ENCODE measurements around the gene BSDC1. TPM values are rescaled to one million over a fixed set of nuclear protein-coding genes. Genes with fewer than 3 reads are reported as not detected.

The BSDC1 gene
- total RNA-seq, 1 experiment from 2014 or later: 44.3 TPM

- H3K9me3 Mint-ChIP-seq: peaks cover 62% of the 10 kb centered on the region
- TF ChIP-seq ATF3 (CRISPR knock-in tag; conservative IDR thresholded peaks at IDR 0.05): no peak
- no peak for TF ChIP-seq ZNF416 (CRISPR knock-in tag; IDR thresholded peaks at IDR 0.05)
- TF ChIP-seq PREB (CRISPR knock-in tag; IDR thresholded peaks at IDR 0.05; ENCODE audit: borderline replicate concordance): no peak
- peak; percentile 14; the same call in 1 of the 2 replicates for TF ChIP-seq CTCF (IDR thresholded peaks at IDR 0.05)
These were observed 20.1 kb upstream of the BSDC1 start for GRCh38 chr1:32414186-32414886.

GRCh38 chr1:32413507-32414185 lies 19.4 kb upstream of the BSDC1 start:
- Mint-ChIP-seq H3K4me3 (no peak overlapping the region), H3K9me3 (peaks cover 64% of the 10 kb centered on the region), H3K36me3 (peaks cover 59% of the 10 kb centered on the region), H3K4me1 (0 out of 2 replicates have a peak, but pooled peaks cover 2% of the 10 kb centered on the region), H3K27ac (no peak overlapping the region), H3K27me3 (ENCODE audit: low read depth) (peaks cover 32% of the 10 kb centered on the region)
- POLR2A ChIA-PET: no interaction called here
- ATAC-seq (peak; percentile 82), DNase-seq (ENCODE audit: low spot score) (peak; percentile 60)
- CTCF ChIA-PET: interaction anchor here (0.6 to 1.6 kb wide), 3 partner anchors 10 to 27 kb away, joined by 3 to 4 read pairs (median 3); no protein-coding TSS in a partner anchor
- TF ChIP-seq MAX (CRISPR knock-in tag; IDR thresholded peaks at IDR 0.05) (peak; percentile 86), ZNF425 (CRISPR knock-in tag; conservative IDR thresholded peaks at IDR 0.05) (no peak), MXD4 (CRISPR knock-in tag; IDR thresholded peaks at IDR 0.05; ENCODE audit: borderline replicate concordance) (no peak), USF2 (CRISPR knock-in tag; IDR thresholded peaks at IDR 0.05) (no peak), PREB (CRISPR knock-in tag; IDR thresholded peaks at IDR 0.05; ENCODE audit: borderline replicate concordance) (no peak), ZBTB43 (CRISPR knock-in tag; IDR thresholded peaks at IDR 0.05) (no peak), E2F1 (CRISPR knock-in tag; IDR thresholded peaks at IDR 0.05) (no peak), RELA (CRISPR knock-in tag; IDR thresholded peaks at IDR 0.05; ENCODE audit: borderline replicate concordance) (no peak), ZMAT4 (CRISPR knock-in tag; IDR thresholded peaks at IDR 0.05) (no peak), NR1H2 (CRISPR knock-in tag; IDR thresholded peaks at IDR 0.05) (no peak), ARID4B (CRISPR knock-in tag; IDR thresholded peaks at IDR 0.05; ENCODE audit: borderline replicate concordance) (no peak), PRRX2 (CRISPR knock-in tag; IDR thresholded peaks at IDR 0.05) (no peak)

More at GRCh38 chr1:32414186-32414886, 20.1 kb upstream of the BSDC1 start:
- ChIA-PET CTCF (interaction anchor here (0.6 to 1.6 kb wide), 5 partner anchors 9 to 106 kb away, joined by 3 to 7 read pairs (median 3); no protein-coding TSS in a partner anchor), POLR2A (interaction anchor here (0.7 kb wide), 1 partner anchor 54 kb away, joined by 3 read pairs; no protein-coding TSS in a partner anchor)
- no peak for DNase-seq (ENCODE audit: low spot score)
- no peak for ATAC-seq
- H3K27me3 Mint-ChIP-seq (ENCODE audit: low read depth): peaks cover 28% of the 10 kb centered on the region
- H3K4me1 Mint-ChIP-seq: 0 out of 2 replicates have a peak, but pooled peaks cover 2% of the 10 kb centered on the region
- H3K36me3 Mint-ChIP-seq: peaks cover 57% of the 10 kb centered on the region
- no peak overlapping the region for H3K4me3 Mint-ChIP-seq
- H3K27ac Mint-ChIP-seq: no peak overlapping the region
